CD4-positive, alpha-beta T cell treated with Interleukin-17A for 4 hours (primary cell): Measurements from ENCODE around the gene NDUFS2.
"Not testable (repeated sequence)": the region's sequence is repeated elsewhere in the genome, so short reads cannot be mapped to it uniquely, and the experiment has no call there.

ENCODE experiments used
- DNase-seq: peaks from one replicate; pipeline ENCODE4 v3.0.0-alpha.2; 2020; ENCODE audit warnings: mixed read lengths

Gene NDUFS2

DNA sequence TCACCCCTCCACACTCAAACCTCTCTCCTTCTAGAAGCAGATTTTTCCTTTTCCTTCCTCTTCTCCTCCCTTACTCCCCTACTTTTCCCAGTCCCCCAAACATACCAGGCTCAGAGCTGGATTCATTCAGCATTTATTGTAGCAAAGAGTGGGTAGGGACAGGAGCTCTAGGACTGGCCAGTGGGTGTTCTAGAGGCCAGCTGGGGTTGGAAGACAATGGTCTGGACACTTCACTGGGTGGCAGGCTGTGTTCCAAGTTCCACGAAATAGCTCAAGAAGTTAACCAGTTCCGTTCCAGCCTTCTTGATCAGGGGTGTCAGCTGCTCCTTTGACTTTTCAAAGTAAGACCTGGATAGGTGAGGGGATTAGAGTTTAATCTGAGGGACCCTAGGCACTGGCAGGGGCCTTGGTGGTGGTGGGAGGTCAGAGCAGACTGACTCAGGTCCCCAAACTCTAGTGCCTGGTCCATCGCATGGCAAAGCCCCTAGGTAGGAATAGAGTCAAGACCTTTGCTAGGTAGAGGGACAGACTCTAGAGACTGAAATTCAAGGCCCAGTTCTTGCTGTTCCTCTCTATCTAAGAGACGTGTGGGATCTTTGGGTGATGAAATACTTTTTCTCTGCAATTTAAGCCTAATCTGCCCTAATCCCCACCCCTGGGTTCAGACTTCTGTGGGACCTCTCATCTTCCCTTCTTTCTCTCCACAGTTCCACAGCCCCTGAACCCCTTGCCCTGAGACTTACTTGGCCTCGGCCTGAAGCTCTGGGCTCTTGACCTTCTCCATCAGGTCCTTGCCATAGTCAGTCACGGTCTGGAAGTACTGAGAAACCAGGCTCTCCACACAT, 20.2 kb downstream of the NDUFS2 start:
- no peak for DNase-seq

DNA sequence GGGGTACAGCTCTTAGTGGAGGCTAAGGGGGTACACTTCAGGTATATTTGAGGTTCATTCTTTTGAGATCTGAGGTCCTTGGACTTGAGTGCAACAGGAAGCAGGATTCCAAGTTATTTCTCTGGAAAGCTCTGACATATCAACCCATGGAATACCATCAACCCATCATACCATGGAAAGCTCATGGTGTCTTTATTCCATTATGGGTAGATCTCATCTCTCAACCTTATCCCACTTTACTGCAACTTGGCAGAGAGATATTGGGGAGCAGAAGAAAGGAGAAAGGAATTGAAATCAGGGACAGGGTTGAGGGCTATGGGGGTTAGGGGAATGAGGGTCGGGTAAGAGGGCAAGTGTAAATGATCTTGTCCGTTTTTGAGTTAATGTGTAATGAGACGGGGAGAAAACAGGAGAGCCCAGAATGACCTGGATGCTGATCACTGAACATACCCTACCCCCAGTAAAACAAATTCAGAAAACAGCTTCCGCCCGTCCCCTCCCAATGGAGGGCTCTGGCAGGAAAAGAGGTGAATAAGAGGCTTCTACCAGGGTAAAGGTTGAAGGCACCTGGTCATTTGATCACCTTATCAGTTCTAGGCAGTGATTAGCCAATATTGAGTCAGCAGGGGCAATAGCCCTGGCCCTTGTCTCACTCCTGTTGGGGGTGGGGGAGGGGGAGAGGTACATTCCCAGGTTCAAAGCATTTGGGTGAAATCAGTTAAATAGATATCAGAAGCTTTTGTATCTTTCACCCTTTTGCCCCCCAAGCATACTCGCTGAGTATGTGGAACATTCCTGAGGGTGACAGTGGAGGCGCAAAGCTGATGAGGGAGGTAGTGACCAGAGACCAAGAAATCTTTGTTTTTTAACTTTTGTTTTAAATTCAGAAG, 21.9 kb downstream of the NDUFS2 start:
- DNase-seq, result no peak

DNA sequence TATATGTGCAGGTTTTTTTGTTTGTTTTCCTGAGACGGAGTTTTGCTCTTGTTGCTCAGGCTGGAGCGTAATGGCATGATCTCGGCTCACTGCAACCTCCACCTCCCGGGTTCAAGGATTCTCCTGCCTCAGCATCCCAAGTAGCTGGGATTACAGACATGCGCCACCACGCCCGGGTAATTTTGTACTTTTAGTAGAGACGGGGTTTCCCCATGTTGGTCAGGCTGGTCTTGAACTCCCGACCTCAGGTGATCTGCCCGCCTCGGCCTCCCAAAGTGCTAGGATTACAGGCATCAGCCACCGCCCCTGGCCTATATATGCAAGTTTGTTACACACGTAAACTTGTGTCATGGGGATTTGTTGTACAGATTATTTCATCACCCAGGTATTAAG, 22.5 kb downstream of the NDUFS2 start:
- DNase-seq, result not testable (repeated sequence)

DNA sequence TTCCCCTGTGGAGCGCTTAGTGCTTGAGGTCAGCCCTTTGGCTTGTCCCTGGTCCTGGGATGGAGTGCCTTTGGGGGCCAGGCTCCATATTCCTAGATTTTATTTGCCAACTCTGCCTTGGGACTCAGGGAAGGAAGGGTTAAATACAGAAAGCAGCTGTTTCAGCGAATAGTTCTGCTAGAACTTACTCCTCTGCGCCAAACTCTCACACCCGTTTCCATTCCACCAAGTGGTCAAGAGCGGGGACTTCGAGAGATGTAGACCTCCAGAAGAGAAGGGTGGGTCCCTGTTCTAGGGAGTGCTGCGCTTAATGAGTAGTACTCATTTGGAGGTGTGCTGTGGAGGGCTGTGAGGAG, 23.0 kb downstream of the NDUFS2 start:
- no peak for DNase-seq

DNA sequence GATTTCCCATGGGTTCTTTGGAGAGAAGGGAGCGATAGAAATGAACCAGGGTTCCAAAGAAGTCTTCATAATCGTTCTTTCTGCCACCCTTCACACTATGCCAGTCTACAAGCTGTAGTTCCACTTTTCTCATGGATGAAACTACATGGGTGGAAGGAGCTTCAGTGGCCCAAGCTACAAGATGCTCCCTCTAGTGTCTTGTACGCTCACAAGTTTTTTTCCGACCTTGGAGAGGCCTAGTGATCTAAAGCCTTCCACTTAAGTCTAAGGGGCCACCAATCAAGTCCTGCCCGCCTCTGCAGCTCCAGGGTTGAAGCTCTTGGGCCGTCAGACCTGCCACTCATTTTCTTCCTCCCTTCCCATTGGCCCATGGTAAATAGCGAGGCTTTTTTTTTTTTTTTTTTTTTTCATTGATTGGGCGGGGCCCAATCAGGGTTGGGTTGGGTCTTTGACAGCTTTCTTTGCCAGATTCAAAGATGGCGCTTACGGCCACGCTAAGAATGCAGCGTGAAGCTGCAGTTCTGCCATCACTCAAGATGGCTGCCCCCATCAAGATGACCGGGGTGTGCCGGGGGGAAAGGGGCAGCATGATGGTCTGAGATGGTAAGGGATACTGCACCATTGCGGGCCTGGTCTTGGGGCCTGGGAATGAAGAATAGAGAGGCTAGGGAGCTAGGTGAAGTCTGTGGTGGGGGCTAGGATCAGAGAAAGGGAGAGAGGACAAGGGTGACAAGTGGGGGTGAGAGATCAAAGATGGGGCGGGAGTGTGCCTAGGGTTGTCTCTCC, 23.6 kb downstream of the NDUFS2 start, which contains the start of gene TOMM40L:
Gene TOMM40L, plus strand, starts transcription at position 527 of the 786 bp plus-strand sequence. CDS start 430 bp downstream, outside the sequence.
- DNase-seq, result peak; percentile 86

DNA sequence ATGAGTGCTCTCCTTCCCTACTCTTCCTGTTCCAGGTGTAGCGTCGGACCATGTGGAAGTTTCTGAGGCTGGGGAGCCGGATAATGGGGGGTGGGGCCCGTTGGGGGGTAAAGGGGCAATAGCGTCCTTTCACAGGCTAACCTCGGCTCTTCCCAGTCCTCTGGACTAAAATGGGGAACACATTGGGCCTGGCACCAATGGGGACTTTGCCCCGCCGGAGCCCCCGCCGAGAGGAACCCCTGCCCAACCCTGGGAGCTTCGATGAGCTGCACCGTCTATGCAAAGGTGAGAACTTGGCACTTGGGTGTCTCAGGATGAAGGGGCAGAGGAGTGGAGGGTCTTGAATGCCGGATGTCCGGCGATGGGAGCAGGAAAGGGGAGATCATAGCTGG, 24.1 kb downstream of the NDUFS2 start:
- DNase-seq, result peak; percentile 5

DNA sequence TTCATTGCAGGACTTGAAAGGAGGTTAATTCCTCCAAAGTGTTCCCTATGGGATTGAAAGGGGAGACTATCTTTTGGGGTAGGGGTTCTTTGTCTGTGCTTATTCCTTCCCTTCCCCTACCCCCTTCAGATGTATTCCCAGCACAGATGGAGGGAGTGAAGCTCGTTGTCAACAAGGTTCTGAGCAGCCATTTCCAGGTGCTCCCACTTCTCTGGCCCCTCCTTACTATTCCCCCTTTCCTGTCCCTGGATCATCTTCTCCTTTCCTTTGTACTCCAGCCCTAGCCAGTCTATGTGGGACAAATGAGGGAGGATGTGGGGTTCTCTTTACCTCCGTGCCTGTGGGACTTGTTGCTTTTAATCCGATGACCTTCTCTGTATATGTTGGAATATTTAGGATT, 24.6 kb downstream of the NDUFS2 start:
- no peak for DNase-seq

DNA sequence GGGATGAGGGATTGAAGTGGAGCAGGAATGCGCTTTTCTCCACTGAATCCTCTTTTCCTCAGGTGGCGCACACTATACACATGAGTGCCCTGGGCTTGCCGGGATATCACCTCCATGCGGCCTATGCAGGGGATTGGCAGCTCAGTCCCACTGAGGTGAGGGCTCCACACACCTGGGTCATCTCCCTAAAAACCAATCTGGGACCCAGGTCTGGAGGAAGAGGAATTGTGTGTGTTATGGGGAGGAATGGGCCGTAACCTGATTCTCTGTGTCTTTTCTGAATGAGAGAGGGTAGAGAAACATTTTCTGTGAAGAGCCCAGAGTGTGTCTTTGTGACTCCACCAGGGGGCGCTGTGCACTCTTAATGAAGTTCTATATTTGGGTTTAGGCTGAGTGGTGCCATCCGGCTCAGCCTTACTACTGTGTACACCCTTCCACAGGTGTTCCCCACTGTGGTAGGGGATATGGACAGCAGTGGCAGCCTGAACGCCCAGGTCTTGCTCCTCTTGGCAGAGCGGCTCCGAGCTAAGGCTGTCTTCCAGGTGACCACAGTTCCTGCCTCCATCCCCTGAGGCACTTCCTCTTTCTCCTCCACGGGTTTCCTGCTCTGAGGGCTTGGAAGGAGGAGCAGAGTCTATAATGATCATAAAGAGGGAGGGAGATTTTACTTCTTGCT, 25.2 kb downstream of the NDUFS2 start:
- peak; percentile 96 for DNase-seq

DNA sequence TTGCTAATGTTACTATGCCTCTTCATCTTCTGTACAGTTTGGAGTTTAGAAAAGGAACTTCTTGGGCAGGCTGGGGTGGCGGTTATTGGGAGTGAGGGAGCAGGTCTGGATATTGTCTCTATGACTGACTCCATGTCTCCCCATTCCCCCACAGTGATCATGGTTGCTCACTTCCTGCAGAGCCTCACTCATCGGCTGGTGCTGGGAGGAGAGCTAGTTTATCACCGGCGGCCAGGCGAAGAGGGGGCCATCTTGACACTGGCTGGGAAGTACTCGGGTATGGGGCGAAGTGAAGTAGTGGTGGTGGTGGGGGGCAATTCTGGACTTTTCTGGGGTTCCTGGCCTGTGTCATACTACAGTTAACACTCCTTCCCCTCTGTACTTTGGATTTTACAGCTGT, 25.9 kb downstream of the NDUFS2 start:
- no peak for DNase-seq

DNA sequence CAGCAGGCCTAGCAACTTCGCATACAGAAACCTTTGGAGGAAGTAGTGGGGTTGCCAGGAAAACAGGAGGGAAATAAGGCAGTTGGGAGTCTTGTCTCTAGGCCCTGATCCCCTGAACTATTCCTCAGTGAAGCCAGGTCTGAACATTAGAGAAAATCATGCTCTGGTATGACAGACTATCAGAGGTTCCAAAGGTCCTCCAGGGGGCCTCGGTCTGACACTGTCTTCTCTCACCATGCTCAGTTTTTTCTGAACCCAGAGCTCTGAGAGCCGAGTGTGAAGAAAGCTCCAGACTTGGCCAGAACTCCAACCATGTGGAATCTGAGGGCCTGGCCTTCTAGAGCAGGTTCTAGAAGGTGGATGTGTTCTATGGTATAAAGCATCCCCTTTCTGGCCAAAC, 27.7 kb downstream of the NDUFS2 start:
- peak; percentile 15 for DNase-seq

DNA sequence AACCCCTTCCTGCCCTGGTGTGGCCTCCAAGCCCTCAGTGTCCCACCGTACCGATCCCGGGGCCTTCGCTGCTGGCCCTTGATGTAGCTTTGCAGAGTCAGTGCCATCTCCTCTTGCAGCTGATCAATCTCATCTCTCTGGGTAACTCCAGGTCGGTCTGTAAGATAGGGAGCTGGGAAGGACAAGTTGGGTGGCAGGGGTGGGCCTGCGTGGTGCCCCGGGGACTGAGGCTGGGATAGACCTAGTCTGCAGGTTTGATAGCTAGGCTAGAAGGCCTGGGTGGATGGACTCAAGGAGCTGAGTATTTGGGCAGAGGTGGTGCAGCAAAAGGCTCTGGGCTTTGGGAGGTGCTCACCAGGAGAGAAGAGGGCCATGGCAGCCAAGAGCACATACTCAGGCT, 28.6 kb downstream of the NDUFS2 start:
- no peak for DNase-seq

DNA sequence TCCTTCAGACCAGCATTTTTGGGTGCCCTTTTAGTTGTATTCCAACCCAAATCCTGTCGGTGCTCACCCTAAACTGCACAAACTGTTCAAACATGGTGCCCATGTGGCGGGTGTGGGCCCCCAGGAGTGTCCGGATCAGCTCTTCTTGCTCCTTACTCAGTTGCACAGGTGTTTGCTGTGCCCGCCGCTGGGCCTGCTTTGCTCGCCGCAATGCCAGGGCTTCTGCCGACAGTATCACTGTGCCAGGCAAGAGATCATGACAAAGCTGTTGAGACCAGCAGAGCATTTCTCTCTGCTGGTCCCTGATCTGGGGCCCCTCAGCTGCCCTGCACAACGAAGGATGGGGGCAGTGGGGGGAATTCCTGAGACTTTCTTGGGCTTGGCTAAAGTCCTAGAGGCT, 30.9 kb downstream of the NDUFS2 start:
- no peak for DNase-seq

DNA sequence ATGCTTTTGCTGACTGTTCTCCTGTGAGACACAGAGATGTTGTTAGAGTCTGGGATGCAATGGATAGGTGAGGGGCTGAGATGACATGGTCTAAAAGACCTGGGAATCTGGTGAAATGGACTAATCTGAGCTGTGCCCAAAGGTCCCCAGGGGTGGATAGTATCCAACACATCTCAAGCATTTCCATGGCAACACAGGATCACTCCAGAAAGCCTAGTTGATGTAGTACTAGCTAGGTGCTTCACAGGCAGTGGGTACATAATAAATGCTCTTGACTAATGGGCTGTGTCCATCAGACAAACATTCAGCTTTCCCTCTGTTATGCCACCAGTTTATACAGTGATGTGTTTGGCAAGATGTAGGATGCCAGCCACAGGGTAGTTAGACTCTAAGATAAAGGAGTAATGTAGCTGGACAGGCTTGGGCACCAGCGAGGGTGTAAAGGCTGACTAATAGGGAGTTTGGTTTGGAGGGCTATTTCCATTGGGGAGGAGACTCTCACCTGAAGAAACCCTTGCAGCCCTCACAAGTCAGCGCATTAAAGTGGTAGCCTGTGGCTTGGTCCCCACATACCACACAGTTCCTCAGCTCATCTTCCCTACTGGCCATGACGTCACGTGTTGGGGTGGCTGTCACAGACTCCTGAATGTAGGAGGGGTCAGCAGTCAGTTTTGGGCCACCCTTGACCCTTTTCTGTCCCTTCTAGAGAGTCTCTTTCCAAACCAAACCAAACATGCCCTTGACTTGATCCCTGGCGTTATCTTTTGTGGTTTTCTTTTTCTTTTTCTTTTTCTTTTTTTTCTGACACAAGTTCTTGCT, 34.0 kb downstream of the NDUFS2 start:
- DNase-seq, result no peak

DNA sequence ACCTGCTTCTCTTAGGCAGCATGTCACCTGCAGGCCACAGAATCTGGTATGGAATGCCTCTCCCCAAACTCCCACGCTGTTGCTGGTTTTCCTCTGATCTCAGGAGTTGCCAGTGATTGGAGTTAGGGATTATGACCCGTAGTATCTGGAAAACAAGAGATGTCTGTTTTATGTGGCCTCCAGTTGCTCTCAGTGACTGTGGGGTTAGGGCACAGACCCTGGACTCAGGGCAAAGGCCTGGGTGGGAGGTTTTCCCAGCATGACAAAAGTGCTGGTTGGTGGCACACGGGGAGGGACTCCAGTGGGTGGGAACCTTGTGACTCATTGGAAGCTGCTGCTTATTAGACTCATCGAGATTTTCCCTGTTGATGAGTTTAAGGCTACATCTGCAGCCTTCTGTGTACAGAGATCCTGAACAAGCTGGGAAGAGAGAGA, 35.9 kb downstream of the NDUFS2 start, which contains the start of gene NR1I3:
Gene NR1I3, minus strand, starts transcription at position 165 of the 435 bp plus-strand sequence. CDS start 1,638 bp downstream, outside the sequence.
- DNase-seq, result no peak

DNA sequence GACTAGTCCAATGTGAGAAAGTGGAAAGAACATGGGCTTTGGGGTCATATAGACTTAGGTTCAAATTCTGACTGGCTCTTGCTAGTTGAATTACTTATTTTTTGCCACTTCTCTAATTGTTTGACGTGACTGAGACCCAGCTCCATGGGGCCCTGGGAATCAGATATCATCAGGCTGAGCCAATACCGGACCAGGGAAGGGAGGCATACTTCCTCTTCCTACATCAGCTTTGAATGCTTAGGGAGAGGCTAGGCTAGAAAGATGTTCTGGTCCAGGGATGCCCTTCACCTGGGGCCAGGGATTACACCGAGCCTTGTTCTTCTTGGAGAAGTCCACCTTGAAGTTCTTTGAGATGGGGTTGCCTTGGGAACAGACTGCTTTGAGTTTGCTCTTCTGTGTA, 39.5 kb downstream of the NDUFS2 start:
- no peak for DNase-seq

DNA sequence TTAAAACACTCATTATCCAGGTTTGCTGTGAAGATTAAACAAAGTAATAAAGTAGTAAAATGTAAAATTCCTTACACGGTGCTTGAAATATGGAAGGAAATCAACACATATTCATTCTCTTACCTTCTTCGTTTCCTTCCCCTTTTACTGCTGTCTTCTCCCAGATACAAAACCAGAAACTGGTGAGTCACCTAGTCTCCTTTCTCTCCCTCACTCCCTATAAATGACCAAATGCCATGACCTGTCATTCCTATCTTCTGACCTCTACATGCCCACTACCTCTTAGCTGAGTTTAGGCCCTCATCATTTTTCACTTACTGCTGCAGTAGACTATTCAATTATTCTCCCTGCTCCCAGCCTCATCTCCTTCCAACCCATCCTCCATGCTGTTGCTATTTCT, 40.1 kb downstream of the NDUFS2 start:
- DNase-seq, result no peak

DNA sequence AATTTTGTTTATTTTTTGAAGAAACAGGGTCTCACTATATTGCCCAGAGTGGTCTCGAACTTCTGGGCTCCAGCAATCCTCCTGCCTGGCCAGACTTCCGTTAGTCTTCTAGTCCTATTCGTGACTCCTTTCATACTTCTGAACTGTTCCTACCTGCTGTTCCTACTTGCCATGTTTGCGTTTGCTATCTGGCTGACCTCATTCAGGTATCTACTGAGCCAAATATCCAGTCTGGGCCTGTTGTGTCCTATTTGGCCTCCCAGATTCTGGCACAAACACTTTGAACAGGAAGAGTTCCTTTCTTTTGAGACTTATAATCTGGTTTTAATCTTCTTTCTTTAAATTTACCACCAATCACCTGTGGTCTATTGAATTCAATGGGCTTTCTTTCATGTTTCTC, 42.7 kb downstream of the NDUFS2 start:
- no peak for DNase-seq

DNA sequence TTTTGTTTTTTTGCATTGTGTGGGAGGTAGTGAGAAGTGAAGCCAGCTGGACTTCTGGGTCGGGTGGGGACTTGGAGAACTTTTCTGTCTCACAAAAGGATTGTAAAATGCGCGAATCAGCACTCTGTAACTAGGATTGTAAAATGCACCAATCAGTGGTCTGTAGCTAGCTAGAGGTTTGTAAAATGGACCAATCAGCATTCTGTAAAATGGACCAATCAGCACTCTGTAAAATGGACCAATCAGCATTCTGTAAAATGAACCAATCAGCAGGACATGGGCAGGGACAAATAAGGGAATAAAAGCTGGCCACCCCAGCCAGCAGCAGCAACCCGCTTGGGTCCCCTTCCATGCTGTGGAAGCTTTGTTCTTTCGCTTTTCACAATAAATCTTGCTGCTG, 47.9 kb downstream of the NDUFS2 start:
- DNase-seq, result not testable (repeated sequence)

DNA sequence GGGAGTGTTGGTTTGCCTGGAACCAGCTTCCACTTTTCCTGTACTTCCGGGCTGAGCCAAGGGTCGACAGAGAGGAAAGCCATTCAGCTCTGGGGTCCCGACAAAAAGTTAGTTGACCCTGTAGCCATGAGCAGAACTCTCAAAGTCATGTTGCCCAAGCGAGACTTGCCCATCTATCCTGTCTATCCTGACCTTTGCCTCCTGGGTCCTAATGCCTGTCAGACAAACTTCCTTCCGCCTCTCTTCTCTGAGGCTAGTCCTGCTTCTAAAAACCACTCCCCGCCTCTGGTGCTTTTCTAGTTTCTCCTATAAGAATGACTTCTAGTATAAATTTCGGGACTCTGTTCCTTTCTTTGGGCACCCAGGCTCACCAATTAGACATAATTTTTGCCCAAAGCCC, 48.7 kb downstream of the NDUFS2 start:
- DNase-seq, result no peak

DNA sequence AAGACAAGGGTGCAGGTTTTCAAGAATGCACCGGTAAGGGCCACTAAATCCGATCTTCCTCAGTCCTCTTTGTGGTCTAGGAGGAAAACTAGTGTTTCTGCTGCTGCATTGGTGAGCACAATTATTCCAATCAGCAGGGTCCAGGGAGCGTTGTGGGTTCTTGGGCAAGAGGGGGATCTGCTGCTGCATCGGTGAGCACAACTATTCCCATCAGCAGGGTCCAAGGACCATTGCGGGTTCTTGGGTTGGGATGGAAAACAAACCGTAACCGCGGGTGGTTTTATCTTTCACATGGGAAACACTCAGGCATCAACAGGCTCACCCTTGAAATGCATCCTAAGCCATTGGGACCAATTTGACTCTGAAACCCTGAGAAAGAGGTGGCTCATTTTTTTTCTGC, 49.4 kb downstream of the NDUFS2 start:
- DNase-seq, result no peak

DNA sequence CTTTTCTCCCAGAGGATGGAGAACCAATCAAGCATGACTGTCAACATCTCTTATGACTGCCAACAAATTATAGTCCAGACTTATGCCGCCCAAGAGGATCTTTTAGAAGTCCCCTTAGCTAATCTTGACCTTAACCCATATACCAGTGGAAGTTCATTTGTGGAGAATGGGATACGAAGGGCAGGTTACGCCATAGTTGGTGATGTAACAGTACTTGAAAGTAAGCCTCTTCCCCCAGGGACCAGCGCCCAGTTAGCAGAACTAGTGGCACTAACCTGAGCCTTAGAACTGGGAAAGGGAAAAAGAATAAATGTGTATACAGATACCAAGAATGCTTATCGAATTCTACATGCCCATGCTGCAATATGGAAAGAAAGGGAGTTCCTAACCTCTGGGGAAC, 53.1 kb downstream of the NDUFS2 start:
- DNase-seq, result not testable (repeated sequence)
